ENCODE measurements around the gene HSPA9.
A peak's percentile ranks its signal among the peaks of the same experiment; 100 is the strongest.

The HSPA9 gene

GRCh38 chr5:138573949-138574670 lies 1.1 kb downstream of the HSPA9 start:
- H3K36me3 ChIP-seq (ENCODE audit: control insufficient read depth in 2 of 2, insufficient read depth in 2 of 2, low read length in 2 of 2): peaks cover 27 to 38% of the 10 kb centered on the region in 2 donors
- peak overlapping the region; percentile 99 for H3K27ac ChIP-seq (ENCODE audit: low read length)
- H3K9ac ChIP-seq (ENCODE audit: low read length in 2 of 2): peak overlapping the region; percentile 99 to 100
- H3K4me1 ChIP-seq (ENCODE audit: control insufficient read depth, insufficient read depth, low read length): peaks cover 13% of the 10 kb centered on the region
- H3K9me3 ChIP-seq (ENCODE audit: control insufficient read depth in 2 of 2, low read length in 2 of 2): no peaks in the 10 kb centered on the region
- H3K27me3 ChIP-seq (ENCODE audit: control insufficient read depth in 1 of 2, insufficient read depth in 2 of 2, low read length in 2 of 2): no peaks in the 10 kb centered on the region
- peak overlapping the region; percentile 99 to 100 for H3K4me3 ChIP-seq (ENCODE audit: low read length in 2 of 2)

- Histone ChIP-seq H3K9ac (ENCODE audit: low read length in 2 of 2) (no peak overlapping the region), H3K9me3 (ENCODE audit: control insufficient read depth in 2 of 2, low read length in 2 of 2) (no peaks in the 10 kb centered on the region), H3K4me1 (ENCODE audit: control insufficient read depth, insufficient read depth, low read length) (peaks cover 13% of the 10 kb centered on the region), H3K4me3 (ENCODE audit: low read length in 2 of 2) (no peak overlapping the region), H3K27ac (ENCODE audit: low read length) (no peak overlapping the region), H3K27me3 (ENCODE audit: control insufficient read depth in 1 of 2, insufficient read depth in 2 of 2, low read length in 2 of 2) (no peaks in the 10 kb centered on the region), H3K36me3 (ENCODE audit: control insufficient read depth in 2 of 2, insufficient read depth in 2 of 2, low read length in 2 of 2) (peaks cover 33 to 46% of the 10 kb centered on the region in 2 donors)
These were observed 2.0 kb downstream of the HSPA9 start for GRCh38 chr5:138573223-138573622.

GRCh38 chr5:138570871-138571270 lies 4.3 kb downstream of the HSPA9 start:
- H3K9ac ChIP-seq (ENCODE audit: low read length in 2 of 2): no peak overlapping the region
- H3K4me3 ChIP-seq (ENCODE audit: low read length in 2 of 2): no peak overlapping the region
- H3K4me1 ChIP-seq (ENCODE audit: control insufficient read depth, insufficient read depth, low read length): peaks cover 13% of the 10 kb centered on the region
- H3K36me3 ChIP-seq (ENCODE audit: control insufficient read depth in 2 of 2, insufficient read depth in 2 of 2, low read length in 2 of 2): peaks cover 48 to 68% of the 10 kb centered on the region in 2 donors
- no peaks in the 10 kb centered on the region for H3K27me3 ChIP-seq (ENCODE audit: control insufficient read depth in 1 of 2, insufficient read depth in 2 of 2, low read length in 2 of 2)
- no peaks in the 10 kb centered on the region for H3K9me3 ChIP-seq (ENCODE audit: control insufficient read depth in 2 of 2, low read length in 2 of 2)
- no peak overlapping the region for H3K27ac ChIP-seq (ENCODE audit: low read length)

GRCh38 chr5:138569782-138570181 lies 5.4 kb downstream of the HSPA9 start:
- H3K27me3 ChIP-seq (ENCODE audit: control insufficient read depth in 1 of 2, insufficient read depth in 2 of 2, low read length in 2 of 2): no peaks in the 10 kb centered on the region
- peaks cover 13% of the 10 kb centered on the region for H3K4me1 ChIP-seq (ENCODE audit: control insufficient read depth, insufficient read depth, low read length)
- no peak overlapping the region for H3K9ac ChIP-seq (ENCODE audit: low read length in 2 of 2)
- no peak overlapping the region for H3K27ac ChIP-seq (ENCODE audit: low read length)
- H3K4me3 ChIP-seq (ENCODE audit: low read length in 2 of 2): no peak overlapping the region
- H3K9me3 ChIP-seq (ENCODE audit: control insufficient read depth in 2 of 2, low read length in 2 of 2): no peaks in the 10 kb centered on the region
- peaks cover 58 to 79% of the 10 kb centered on the region in 2 donors for H3K36me3 ChIP-seq (ENCODE audit: control insufficient read depth in 2 of 2, insufficient read depth in 2 of 2, low read length in 2 of 2)

GRCh38 chr5:138568061-138568824 lies 7.0 kb downstream of the HSPA9 start:
- H3K27ac ChIP-seq (ENCODE audit: low read length): no peak overlapping the region
- H3K9ac ChIP-seq (ENCODE audit: low read length in 2 of 2): no peak overlapping the region
- H3K27me3 ChIP-seq (ENCODE audit: control insufficient read depth in 1 of 2, insufficient read depth in 2 of 2, low read length in 2 of 2): no peaks in the 10 kb centered on the region
- no peak overlapping the region for H3K4me3 ChIP-seq (ENCODE audit: low read length in 2 of 2)
- peaks cover 70 to 86% of the 10 kb centered on the region in 2 donors for H3K36me3 ChIP-seq (ENCODE audit: control insufficient read depth in 2 of 2, insufficient read depth in 2 of 2, low read length in 2 of 2)
- no peaks in the 10 kb centered on the region for H3K9me3 ChIP-seq (ENCODE audit: control insufficient read depth in 2 of 2, low read length in 2 of 2)
- peaks cover 1% of the 10 kb centered on the region for H3K4me1 ChIP-seq (ENCODE audit: control insufficient read depth, insufficient read depth, low read length)

GRCh38 chr5:138566792-138567191 lies 8.4 kb downstream of the HSPA9 start:
- no peak overlapping the region for H3K9ac ChIP-seq (ENCODE audit: low read length in 2 of 2)
- H3K36me3 ChIP-seq (ENCODE audit: control insufficient read depth in 2 of 2, insufficient read depth in 2 of 2, low read length in 2 of 2): peaks cover 64 to 82% of the 10 kb centered on the region in 2 donors
- H3K27me3 ChIP-seq (ENCODE audit: control insufficient read depth in 1 of 2, insufficient read depth in 2 of 2, low read length in 2 of 2): no peaks in the 10 kb centered on the region
- H3K4me3 ChIP-seq (ENCODE audit: low read length in 2 of 2): no peak overlapping the region
- H3K9me3 ChIP-seq (ENCODE audit: control insufficient read depth in 2 of 2, low read length in 2 of 2): no peaks in the 10 kb centered on the region
- no peaks in the 10 kb centered on the region for H3K4me1 ChIP-seq (ENCODE audit: control insufficient read depth, insufficient read depth, low read length)
- no peak overlapping the region for H3K27ac ChIP-seq (ENCODE audit: low read length)

- Histone ChIP-seq H3K36me3 (ENCODE audit: control insufficient read depth in 2 of 2, insufficient read depth in 2 of 2, low read length in 2 of 2) (peaks cover 59 to 77% of the 10 kb centered on the region in 2 donors), H3K9me3 (ENCODE audit: control insufficient read depth in 2 of 2, low read length in 2 of 2) (no peaks in the 10 kb centered on the region), H3K27me3 (ENCODE audit: control insufficient read depth in 1 of 2, insufficient read depth in 2 of 2, low read length in 2 of 2) (no peaks in the 10 kb centered on the region), H3K27ac (ENCODE audit: low read length) (no peak overlapping the region), H3K4me3 (ENCODE audit: low read length in 2 of 2) (no peak overlapping the region), H3K4me1 (ENCODE audit: control insufficient read depth, insufficient read depth, low read length) (no peaks in the 10 kb centered on the region), H3K9ac (ENCODE audit: low read length in 2 of 2) (no peak overlapping the region)
These were observed 9.9 kb downstream of the HSPA9 start for GRCh38 chr5:138565100-138565821.

- Histone ChIP-seq H3K27ac (ENCODE audit: low read length) (no peak overlapping the region), H3K27me3 (ENCODE audit: control insufficient read depth in 1 of 2, insufficient read depth in 2 of 2, low read length in 2 of 2) (no peaks in the 10 kb centered on the region), H3K4me3 (ENCODE audit: low read length in 2 of 2) (no peak overlapping the region), H3K36me3 (ENCODE audit: control insufficient read depth in 2 of 2, insufficient read depth in 2 of 2, low read length in 2 of 2) (peaks cover 59 to 78% of the 10 kb centered on the region in 2 donors), H3K4me1 (ENCODE audit: control insufficient read depth, insufficient read depth, low read length) (no peaks in the 10 kb centered on the region), H3K9ac (ENCODE audit: low read length in 2 of 2) (no peak overlapping the region), H3K9me3 (ENCODE audit: control insufficient read depth in 2 of 2, low read length in 2 of 2) (no peaks in the 10 kb centered on the region)
These were observed 11.0 kb downstream of the HSPA9 start for GRCh38 chr5:138564242-138564641.

- Histone ChIP-seq H3K9ac (ENCODE audit: low read length in 2 of 2) (peak overlapping the region in 1 of 2 donors; percentile 21), H3K4me3 (ENCODE audit: low read length in 2 of 2) (no peak overlapping the region), H3K27ac (ENCODE audit: low read length) (no peak overlapping the region), H3K4me1 (ENCODE audit: control insufficient read depth, insufficient read depth, low read length) (no peaks in the 10 kb centered on the region), H3K36me3 (ENCODE audit: control insufficient read depth in 2 of 2, insufficient read depth in 2 of 2, low read length in 2 of 2) (peaks cover 62 to 78% of the 10 kb centered on the region in 2 donors), H3K9me3 (ENCODE audit: control insufficient read depth in 2 of 2, low read length in 2 of 2) (no peaks in the 10 kb centered on the region), H3K27me3 (ENCODE audit: control insufficient read depth in 1 of 2, insufficient read depth in 2 of 2, low read length in 2 of 2) (no peaks in the 10 kb centered on the region)
These were observed 11.7 kb downstream of the HSPA9 start for GRCh38 chr5:138563340-138564118.

- Histone ChIP-seq H3K27ac (ENCODE audit: low read length) (no peak overlapping the region), H3K4me3 (ENCODE audit: low read length in 2 of 2) (no peak overlapping the region), H3K36me3 (ENCODE audit: control insufficient read depth in 2 of 2, insufficient read depth in 2 of 2, low read length in 2 of 2) (peaks cover 68 to 80% of the 10 kb centered on the region in 2 donors), H3K9ac (ENCODE audit: low read length in 2 of 2) (no peak overlapping the region), H3K9me3 (ENCODE audit: control insufficient read depth in 2 of 2, low read length in 2 of 2) (no peaks in the 10 kb centered on the region), H3K4me1 (ENCODE audit: control insufficient read depth, insufficient read depth, low read length) (no peaks in the 10 kb centered on the region), H3K27me3 (ENCODE audit: control insufficient read depth in 1 of 2, insufficient read depth in 2 of 2, low read length in 2 of 2) (no peaks in the 10 kb centered on the region)
These were observed 14.2 kb downstream of the HSPA9 start for GRCh38 chr5:138560971-138561370.
